ENCODE measurements around the gene FAM9C.

DNA sequence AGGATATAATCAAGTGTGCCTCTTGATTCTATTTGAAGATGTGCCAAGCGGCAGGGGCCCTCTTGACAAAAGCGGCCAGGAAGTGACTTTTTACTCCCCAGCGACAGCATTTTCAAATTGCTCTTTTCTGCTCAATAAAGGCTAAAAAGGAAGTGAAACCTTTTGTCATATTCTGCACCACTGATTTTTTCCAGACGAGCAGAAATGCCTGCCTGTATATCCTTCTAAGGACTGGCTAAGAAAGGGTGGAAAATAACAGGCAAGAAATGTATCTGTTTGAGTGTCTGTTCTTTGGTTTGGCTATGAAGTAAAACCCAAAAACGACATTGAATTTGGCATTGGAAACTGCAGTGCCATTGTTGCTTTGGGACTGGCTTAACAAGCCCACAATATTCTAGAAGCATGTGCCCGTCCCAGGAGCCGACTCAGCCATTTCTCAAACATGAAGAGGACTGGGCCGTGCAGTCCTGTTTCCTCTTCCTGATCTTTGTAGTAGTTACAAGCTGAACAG lies 44.1 kb downstream of the FAM9C start:
- TF ChIP-seq, protein P1, sequence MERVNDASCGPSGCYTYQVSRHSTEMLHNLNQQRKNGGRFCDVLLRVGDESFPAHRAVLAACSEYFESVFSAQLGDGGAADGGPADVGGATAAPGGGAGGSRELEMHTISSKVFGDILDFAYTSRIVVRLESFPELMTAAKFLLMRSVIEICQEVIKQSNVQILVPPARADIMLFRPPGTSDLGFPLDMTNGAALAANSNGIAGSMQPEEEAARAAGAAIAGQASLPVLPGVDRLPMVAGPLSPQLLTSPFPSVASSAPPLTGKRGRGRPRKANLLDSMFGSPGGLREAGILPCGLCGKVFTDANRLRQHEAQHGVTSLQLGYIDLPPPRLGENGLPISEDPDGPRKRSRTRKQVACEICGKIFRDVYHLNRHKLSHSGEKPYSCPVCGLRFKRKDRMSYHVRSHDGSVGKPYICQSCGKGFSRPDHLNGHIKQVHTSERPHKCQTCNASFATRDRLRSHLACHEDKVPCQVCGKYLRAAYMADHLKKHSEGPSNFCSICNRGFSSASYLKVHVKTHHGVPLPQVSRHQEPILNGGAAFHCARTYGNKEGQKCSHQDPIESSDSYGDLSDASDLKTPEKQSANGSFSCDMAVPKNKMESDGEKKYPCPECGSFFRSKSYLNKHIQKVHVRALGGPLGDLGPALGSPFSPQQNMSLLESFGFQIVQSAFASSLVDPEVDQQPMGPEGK (CRISPR knock-in tag; IDR thresholded peaks at IDR 0.05; ENCODE audit: borderline replicate concordance) = no peak
- TF ChIP-seq ZNF565 (CRISPR knock-in tag; conservative IDR thresholded peaks at IDR 0.05; ENCODE audit: low read depth) (no peak), PPARA (CRISPR knock-in tag; IDR thresholded peaks at IDR 0.05; ENCODE audit: borderline replicate concordance) (no peak), ZC3H10 (CRISPR knock-in tag; IDR thresholded peaks at IDR 0.05) (no peak), ZNF8 (CRISPR knock-in tag; IDR thresholded peaks at IDR 0.05) (no peak), TCF4 (CRISPR knock-in tag; IDR thresholded peaks at IDR 0.05; ENCODE audit: borderline replicate concordance) (no peak)
- TF ChIP-seq, protein P2, sequence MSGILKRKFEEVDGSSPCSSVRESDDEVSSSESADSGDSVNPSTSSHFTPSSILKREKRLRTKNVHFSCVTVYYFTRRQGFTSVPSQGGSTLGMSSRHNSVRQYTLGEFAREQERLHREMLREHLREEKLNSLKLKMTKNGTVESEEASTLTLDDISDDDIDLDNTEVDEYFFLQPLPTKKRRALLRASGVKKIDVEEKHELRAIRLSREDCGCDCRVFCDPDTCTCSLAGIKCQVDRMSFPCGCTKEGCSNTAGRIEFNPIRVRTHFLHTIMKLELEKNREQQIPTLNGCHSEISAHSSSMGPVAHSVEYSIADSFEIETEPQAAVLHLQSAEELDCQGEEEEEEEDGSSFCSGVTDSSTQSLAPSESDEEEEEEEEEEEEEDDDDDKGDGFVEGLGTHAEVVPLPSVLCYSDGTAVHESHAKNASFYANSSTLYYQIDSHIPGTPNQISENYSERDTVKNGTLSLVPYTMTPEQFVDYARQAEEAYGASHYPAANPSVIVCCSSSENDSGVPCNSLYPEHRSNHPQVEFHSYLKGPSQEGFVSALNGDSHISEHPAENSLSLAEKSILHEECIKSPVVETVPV (CRISPR knock-in tag; IDR thresholded peaks at IDR 0.05) = no peak
- TF ChIP-seq, protein P3, sequence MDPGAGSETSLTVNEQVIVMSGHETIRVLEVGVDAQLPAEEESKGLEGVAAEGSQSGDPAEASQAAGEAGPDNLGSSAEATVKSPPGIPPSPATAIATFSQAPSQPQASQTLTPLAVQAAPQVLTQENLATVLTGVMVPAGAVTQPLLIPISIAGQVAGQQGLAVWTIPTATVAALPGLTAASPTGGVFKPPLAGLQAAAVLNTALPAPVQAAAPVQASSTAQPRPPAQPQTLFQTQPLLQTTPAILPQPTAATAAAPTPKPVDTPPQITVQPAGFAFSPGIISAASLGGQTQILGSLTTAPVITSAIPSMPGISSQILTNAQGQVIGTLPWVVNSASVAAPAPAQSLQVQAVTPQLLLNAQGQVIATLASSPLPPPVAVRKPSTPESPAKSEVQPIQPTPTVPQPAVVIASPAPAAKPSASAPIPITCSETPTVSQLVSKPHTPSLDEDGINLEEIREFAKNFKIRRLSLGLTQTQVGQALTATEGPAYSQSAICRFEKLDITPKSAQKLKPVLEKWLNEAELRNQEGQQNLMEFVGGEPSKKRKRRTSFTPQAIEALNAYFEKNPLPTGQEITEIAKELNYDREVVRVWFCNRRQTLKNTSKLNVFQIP (CRISPR knock-in tag; IDR thresholded peaks at IDR 0.05; ENCODE audit: borderline replicate concordance, low read depth) = no peak
